Vagina (tissue), 2 donors: ENCODE results near the gene CA5A.

Experiments used
- POLR2AphosphoS5 ChIP-seq, 2 donors: sonication (generic); formaldehyde crosslinking; IDR thresholded peaks; one replicate each; pipeline ENCODE4 v1.9.0; 2017; ENCODE audit warnings: antibody characterized with exemption in 2 of 2, mild to moderate bottlenecking in 2 of 2, low read depth in 1 of 2; ENCODE audit not compliant: insufficient read depth in 1 of 2
- TF ChIP-seq, protein P1 (sequence below), 3 experiments: fragments of 450-650 bp in 2 of 3; fragments of 200-600 bp in 1 of 3; sonication (generic) in 1 of 3; IDR thresholded peaks; one replicate each; pipeline ENCODE4 v1.5.1; 2017 to 2019; ENCODE audit warnings: antibody characterized with exemption in 3 of 3, mild to moderate bottlenecking in 2 of 3, moderate library complexity in 2 of 3

DNA sequence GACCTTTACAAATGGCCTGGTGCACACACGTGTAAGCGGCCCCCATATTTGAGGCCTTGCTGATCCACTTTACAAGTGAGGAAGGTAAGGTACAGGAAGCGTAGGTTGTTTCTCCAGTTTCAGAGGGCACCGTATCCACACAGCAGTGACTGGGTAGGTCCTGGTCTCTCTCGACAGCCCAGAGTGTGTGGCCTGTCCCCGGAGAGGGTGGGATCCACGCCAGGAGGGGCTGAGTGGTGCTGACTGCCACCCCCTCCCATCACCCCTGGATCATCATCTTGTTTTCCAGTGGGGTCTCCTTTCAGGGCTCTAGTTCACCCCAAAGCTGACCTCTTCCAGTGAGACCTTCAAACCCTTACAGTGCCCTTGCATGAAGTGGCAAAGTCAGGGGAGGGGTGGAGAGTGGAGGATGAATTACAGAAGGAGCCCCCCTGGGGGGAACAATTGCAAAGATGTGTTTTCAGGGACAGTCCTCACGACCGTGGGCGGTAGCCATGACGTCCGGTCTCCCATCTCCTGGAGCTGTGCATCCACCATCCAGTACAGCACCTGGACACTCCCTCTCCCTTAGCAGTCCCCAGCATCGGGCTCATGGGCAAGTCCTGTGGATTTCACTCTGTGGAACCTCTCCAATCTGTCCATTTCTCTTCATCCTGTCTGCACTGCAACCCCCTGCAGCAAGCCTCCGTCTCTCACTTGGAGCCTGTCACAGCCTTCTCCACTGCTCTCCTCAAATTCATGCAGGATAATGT lies 10.4 kb upstream of the CA5A start:
- TF ChIP-seq, protein P1, sequence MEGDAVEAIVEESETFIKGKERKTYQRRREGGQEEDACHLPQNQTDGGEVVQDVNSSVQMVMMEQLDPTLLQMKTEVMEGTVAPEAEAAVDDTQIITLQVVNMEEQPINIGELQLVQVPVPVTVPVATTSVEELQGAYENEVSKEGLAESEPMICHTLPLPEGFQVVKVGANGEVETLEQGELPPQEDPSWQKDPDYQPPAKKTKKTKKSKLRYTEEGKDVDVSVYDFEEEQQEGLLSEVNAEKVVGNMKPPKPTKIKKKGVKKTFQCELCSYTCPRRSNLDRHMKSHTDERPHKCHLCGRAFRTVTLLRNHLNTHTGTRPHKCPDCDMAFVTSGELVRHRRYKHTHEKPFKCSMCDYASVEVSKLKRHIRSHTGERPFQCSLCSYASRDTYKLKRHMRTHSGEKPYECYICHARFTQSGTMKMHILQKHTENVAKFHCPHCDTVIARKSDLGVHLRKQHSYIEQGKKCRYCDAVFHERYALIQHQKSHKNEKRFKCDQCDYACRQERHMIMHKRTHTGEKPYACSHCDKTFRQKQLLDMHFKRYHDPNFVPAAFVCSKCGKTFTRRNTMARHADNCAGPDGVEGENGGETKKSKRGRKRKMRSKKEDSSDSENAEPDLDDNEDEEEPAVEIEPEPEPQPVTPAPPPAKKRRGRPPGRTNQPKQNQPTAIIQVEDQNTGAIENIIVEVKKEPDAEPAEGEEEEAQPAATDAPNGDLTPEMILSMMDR (IDR thresholded peaks at IDR 0.05): no peak
- TF ChIP-seq POLR2AphosphoS5 (IDR thresholded peaks at IDR 0.05; ENCODE audit: insufficient read depth in 1 of 2, low read depth in 1 of 2): no peak
